ENCODE data around the gene TRPV3.
"Not testable (repeated sequence)": the region's sequence is repeated elsewhere in the genome, so short reads cannot be mapped to it uniquely, and the experiment has no call there.

The TRPV3 gene

DNA sequence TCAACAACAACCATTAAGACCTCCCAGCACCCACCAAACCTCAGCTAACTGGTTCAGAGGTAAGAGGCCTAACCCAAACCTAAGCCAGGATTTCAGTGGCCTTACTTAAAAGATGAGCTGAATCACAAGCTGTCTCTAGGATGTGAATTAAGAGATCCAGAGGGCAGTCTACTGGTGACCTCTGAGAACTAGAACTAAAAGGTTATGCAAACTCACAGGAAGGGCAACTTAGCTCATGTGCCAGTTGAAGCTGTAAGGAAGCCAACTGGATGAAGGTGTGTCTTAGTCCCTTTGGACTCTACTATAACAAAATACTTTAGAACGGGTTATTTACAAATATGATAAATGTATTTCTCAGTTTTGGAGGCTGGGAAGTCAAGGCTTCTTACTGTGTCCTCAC lies 91.3 kb downstream of the TRPV3 start:
- DNase-seq, result not testable (repeated sequence)
